ENCODE data around the gene ZBED2. TPM values are rescaled to one million over a fixed set of nuclear protein-coding genes. Genes with fewer than 3 reads are reported as not detected.

The ZBED2 gene
- total RNA-seq, 1 donor from 2014 or later = 8.2 TPM

DNA sequence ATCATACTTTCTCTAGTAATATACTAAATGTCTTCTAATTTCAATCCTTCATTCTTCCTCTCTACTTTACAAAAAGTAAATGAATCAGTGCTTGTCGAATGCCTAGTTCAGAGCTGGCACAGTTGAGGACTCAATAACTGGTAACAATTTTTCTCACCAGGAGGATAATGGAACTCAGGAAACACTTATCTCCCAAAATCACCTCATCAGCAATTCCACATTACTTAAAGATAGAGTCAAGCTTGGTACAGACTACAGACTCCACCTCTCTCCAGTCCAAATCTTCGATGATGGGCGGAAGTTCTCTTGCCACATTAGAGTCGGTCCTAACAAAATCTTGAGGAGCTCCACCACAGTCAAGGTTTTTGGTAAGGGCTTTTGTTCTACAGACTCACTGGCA lies 16.3 kb downstream of the ZBED2 start:
- Histone ChIP-seq H3K36me3 (ENCODE audit: control insufficient read depth, insufficient read depth, low read length) (no peaks in the 10 kb centered on the region), H3K4me3 (ENCODE audit: low read depth, low read length) (no peak overlapping the region), H3K27me3 (ENCODE audit: control insufficient read depth, insufficient read depth, low read length) (no peaks in the 10 kb centered on the region)
- FAIRE-seq (no peak), DNase-seq (ENCODE audit: low read depth) (no peak)
- TF ChIP-seq, protein P1, sequence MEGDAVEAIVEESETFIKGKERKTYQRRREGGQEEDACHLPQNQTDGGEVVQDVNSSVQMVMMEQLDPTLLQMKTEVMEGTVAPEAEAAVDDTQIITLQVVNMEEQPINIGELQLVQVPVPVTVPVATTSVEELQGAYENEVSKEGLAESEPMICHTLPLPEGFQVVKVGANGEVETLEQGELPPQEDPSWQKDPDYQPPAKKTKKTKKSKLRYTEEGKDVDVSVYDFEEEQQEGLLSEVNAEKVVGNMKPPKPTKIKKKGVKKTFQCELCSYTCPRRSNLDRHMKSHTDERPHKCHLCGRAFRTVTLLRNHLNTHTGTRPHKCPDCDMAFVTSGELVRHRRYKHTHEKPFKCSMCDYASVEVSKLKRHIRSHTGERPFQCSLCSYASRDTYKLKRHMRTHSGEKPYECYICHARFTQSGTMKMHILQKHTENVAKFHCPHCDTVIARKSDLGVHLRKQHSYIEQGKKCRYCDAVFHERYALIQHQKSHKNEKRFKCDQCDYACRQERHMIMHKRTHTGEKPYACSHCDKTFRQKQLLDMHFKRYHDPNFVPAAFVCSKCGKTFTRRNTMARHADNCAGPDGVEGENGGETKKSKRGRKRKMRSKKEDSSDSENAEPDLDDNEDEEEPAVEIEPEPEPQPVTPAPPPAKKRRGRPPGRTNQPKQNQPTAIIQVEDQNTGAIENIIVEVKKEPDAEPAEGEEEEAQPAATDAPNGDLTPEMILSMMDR (IDR thresholded peaks at IDR 0.05; ENCODE audit: insufficient read depth, low read length, severe bottlenecking) = no peak

DNA sequence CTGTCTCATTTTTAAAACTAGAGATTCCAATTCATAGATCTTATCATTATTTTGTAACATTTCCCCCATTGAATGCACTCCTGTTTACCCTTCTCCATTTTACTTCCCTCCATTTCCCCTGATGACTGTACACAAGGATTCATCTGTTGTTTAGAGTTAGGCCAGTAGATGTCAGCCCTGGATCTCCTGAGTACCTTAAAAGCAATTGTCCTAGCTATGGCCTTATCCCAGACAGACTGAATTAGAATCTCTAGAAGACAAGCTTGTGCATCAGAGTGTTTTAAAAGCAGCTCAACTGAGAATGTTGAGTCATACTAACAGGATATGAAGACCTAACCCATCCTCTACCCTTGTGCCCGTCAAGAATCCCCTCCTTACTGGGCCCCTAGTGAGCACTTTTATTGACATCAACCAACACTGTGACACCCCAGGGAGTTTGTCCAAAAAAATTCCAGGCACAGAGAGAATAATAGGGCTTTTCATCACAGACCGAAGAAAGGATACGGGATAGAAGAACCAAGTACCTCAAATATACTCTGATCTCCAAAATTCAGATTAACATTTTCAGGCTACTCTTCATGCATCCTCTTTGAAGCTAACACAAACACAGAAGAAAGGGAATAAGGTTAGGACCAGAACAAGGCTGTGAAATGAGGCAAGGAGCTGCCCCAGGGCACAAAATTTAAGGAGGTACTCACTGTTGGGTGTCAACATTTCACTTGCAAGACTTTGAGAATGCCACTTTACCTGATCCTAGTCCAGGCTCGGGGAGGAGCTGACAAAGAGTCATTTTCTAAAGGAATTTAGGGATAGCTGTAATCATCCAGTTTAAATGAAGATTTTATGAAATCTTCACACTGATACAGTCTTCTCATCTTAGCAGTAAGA lies 17.1 kb downstream of the ZBED2 start:
- peak; percentile 66 for FAIRE-seq
- TF ChIP-seq, protein P1 (IDR thresholded peaks at IDR 0.05; ENCODE audit: insufficient read depth, low read length, severe bottlenecking) = peak; percentile 63
- DNase-seq (ENCODE audit: low read depth) = peak; percentile 90
- Histone ChIP-seq H3K4me3 (ENCODE audit: low read depth, low read length) (no peak overlapping the region), H3K36me3 (ENCODE audit: control insufficient read depth, insufficient read depth, low read length) (no peaks in the 10 kb centered on the region), H3K27me3 (ENCODE audit: control insufficient read depth, insufficient read depth, low read length) (no peaks in the 10 kb centered on the region)

DNA sequence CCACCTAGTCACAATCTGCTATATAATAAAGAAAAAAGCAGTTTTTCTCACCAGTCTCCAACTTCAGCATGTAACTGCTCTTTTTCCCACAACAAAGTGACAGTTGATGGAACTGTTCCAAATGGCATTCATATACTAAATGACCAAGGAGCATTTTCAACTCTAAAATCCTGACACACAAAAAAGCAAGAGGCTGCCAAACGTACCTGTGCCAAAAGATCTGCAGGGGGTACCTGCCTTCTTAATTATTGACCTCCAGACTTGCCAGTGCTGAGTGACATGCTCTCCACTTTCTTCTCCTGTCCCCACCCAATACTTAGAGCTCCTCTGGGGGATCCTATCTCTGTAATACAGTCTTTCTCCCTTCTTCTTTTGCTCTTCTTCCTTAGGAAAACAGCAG lies 18.0 kb downstream of the ZBED2 start:
- FAIRE-seq = no peak
- no peaks in the 10 kb centered on the region for H3K36me3 ChIP-seq (ENCODE audit: control insufficient read depth, insufficient read depth, low read length)
- no peaks in the 10 kb centered on the region for H3K27me3 ChIP-seq (ENCODE audit: control insufficient read depth, insufficient read depth, low read length)
- H3K4me3 ChIP-seq (ENCODE audit: low read depth, low read length) = no peak overlapping the region
- DNase-seq (ENCODE audit: low read depth) = no peak
- TF ChIP-seq, protein P1 (IDR thresholded peaks at IDR 0.05; ENCODE audit: insufficient read depth, low read length, severe bottlenecking) = no peak

DNA sequence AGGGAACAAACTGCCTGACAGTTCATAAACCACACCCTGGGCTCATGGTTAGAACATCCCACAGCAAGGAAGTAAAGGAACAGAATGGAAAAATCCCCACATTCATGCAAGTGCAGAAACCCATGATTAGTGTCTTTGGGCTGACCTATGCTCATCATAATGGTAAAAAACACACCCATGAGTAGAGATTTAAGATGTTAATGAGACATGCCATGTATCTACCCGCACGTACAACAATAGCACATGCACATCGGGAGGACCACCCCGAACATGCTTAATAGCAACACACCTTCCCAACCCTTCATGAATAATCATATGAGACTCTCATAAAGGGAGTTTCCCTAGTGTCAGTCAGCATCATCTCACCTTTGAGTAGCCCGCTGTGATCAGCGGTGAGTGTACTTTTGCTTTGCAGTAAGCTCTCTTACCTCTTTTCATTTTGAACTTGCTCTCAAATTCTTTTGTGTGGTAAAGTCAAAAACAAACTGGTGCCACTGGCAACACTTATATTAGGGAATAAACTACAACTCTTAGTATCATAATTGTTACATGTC lies 23.2 kb downstream of the ZBED2 start:
- TF ChIP-seq, protein P1 (IDR thresholded peaks at IDR 0.05; ENCODE audit: insufficient read depth, low read length, severe bottlenecking) = no peak
- H3K36me3 ChIP-seq (ENCODE audit: control insufficient read depth, insufficient read depth, low read length) = no peaks in the 10 kb centered on the region
- H3K4me3 ChIP-seq (ENCODE audit: low read depth, low read length) = no peak overlapping the region
- H3K27me3 ChIP-seq (ENCODE audit: control insufficient read depth, insufficient read depth, low read length) = no peaks in the 10 kb centered on the region
- no peak for FAIRE-seq
- no peak for DNase-seq (ENCODE audit: low read depth)

DNA sequence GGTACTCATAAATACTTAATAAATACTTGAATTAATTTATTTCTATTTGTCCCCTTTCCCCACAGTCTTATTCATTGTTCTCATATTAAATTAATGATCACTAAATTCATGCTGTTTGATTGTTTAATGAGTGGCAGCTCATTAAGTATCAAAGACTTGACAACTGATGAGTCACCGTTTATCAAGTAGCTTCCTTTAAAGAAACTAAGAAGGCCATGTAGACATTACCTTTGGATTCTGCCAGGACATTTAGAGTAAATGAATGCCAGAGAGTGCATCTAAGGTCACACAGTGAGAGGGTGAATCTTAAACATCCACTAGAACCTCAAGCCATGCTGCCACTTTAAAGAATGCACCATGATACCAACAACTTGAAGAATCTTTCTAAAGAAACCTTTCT lies 23.9 kb downstream of the ZBED2 start:
- Histone ChIP-seq H3K4me3 (ENCODE audit: low read depth, low read length) (no peak overlapping the region), H3K27me3 (ENCODE audit: control insufficient read depth, insufficient read depth, low read length) (no peaks in the 10 kb centered on the region), H3K36me3 (ENCODE audit: control insufficient read depth, insufficient read depth, low read length) (no peaks in the 10 kb centered on the region)
- no peak for FAIRE-seq
- TF ChIP-seq, protein P1 (IDR thresholded peaks at IDR 0.05; ENCODE audit: insufficient read depth, low read length, severe bottlenecking) = no peak
- DNase-seq (ENCODE audit: low read depth) = no peak

Data from bronchial epithelial cell (primary cell).